Hematopoietic multipotent progenitor cell treated with erythropoietin and hydrocortisone succinate and interleukin-3 and kit ligand, for 17 days (in vitro differentiated cells): Measurements from ENCODE around the gene TMEM176A.

Experiments used
- DNase-seq: peaks from one replicate; pipeline ENCODE4 v3.0.0-alpha.2; 2015; ENCODE audit warnings: low spot score

The TMEM176A gene

DNA sequence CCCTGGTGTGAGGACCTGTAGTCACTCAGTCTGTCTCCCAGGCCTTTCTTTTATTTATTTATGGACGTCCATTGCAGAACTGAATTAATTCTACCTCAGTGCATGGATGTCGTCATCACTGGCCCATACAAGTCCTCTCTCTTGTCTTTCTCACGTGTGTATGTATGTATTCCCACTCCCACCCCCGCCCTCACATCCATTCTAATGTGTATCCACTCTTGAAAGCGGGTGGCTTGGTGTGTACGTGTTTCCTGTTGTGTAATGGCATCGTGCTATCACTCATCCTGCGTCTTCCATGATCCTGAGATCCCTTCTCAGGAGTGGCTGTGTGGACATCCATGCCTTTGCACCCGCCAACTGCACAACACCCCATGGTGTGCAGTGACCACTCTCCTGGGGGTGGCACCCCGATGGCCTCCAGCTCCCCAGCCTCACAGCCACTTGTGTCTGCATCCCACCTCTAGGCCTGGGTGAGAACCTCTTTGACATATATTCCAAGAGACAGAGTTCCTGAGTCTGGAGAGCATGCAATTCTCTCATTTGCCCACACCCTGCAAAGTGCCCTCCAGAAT, 48.7 kb downstream of the TMEM176A start:
- no peak for DNase-seq

DNA sequence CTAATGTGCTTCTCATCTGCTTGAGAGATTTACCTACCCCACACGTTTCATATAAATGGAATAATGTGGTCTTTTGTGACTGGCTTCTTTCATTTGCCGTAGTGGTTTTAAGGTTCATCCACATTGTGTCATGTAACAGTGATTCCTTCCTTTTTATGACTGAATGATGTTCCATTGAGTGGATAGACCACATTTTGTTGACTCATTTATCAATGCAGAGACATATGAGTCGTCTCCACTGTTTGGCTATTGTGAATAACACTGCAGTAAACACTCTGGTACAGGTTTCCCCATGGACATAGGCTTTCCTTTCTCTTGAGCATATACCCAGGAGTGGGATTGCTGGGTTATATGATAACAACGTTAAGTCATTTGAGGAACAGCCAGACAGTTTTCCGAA, 49.7 kb downstream of the TMEM176A start:
- DNase-seq: no peak

DNA sequence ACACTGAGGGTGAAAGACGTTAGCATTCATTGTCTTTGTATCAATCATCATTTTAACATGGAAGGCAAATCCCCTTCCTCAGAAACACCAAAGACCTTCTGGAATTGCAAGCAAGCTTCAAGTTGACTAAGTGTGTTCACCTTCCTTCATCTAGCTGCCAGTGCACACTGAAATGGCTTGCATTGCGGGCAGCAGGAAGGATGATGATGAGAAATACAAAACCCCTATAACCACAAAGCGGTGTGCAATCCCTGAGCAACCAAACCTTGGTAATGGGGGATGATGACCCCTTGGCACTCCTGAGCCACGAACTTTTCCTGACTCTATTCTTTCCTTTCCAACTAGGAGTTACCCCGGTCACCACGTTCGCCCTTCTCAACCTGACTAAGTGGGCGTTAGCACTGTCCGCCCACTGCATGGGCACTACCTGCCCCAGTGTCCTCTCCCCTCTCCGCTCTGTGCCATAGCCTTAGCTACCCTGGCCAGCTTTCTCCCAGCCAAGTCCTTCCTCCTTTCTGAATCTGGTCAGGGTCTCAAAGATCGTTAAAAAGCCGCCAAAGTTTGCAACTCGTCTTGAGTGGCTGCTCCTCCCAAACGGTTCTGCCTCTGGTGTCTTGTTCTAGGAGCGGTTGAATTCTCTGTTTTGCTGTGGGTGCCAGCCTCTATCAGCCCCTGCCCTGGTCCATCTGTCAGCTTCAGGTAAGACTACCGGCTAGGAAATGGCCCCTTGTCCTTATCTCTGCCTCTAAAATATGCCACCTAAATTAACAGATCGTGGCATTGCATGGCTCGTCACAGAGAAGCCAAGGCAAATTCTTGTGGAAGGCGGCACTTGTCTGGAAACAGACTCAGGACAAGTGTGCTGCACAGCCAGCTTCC, 51.2 kb downstream of the TMEM176A start:
- DNase-seq: no peak

DNA sequence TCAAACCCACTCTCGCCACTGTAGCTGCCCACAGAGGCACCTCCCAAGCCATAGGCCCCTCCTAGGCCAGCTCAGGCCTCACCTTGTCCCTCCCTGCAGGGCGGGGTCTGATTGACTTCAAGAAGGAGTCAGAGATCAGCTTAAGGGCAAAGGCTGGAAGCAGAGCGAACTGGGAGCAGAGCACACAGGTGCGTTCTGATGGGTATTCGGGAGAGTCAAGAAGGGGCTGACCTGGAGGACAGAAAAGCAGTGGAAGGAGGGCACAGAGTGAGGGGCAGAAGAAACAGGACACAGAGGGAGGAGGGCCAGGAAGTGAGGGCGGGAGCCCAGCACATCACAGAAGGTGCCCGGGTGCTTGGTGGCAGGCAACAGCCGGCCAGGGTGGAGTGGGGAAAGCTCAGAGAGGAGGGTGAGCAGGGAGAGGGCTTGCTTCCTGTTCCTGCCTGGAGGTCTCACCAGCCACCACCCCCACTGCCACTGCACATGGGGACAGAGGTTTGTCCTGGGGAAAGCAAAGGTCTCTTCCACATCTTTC, 51.9 kb downstream of the TMEM176A start, which contains the start of gene AOC1:
Gene AOC1 (plus strand): TSS at position 147 of the 535 bp plus-strand sequence. CDS start 3,954 bp downstream, outside the sequence.
- DNase-seq: no peak

DNA sequence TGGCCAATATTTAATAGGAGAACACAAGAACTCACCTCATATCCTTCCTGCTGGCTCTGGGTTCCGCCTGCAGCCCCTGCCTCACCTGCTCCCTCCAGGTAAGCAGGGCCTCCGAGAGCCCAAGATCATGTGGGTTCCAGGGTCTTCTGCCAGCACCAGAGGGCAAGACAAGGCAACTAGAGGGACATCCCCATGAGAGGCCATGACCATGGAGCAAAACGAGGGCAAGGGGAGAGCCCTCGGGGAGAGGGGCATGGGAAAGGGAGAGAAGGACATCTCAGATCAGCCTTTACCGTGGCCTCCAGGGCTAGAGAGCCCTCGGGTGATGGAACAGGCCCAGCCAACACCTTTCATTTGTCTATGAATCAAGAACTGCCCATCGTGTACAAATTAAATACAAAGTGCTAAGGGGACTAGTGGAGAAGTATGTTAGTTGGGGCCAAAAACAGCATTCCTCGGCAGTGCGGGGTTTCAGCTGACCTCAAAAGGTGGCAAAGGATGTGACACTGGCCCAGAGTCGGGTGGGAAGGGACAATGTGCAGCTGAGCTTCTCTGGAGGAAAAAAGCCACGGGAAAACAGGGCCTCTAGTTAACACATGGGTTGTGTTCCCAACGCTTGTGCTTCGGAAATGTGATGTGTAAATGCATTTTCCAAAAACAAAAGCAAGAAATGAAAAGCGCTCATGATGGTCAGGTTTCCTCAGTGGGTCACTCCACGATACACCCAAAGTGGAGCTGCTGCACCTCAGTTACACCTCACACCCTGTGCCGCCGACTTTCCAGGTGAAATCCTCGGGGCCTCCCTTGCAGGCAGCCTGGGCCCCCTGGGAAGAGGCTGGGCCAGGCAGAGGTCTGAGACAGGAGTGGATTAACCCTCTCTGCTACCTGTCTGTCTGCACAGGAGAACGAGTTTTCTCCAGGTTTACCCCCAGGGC, 53.8 kb downstream of the TMEM176A start:
- DNase-seq: no peak
